HG03457 (cell line): ENCODE measurements around the gene AFAP1L2.

Source experiments
- ATAC-seq: cut with Tn5 transposase; IDR thresholded peaks from one replicate; pipeline ENCODE4 v1.9.1; 2021; ENCODE audit warnings: moderate number of reproducible peaks; ENCODE audit not compliant: unreplicated experiment

Gene AFAP1L2

DNA sequence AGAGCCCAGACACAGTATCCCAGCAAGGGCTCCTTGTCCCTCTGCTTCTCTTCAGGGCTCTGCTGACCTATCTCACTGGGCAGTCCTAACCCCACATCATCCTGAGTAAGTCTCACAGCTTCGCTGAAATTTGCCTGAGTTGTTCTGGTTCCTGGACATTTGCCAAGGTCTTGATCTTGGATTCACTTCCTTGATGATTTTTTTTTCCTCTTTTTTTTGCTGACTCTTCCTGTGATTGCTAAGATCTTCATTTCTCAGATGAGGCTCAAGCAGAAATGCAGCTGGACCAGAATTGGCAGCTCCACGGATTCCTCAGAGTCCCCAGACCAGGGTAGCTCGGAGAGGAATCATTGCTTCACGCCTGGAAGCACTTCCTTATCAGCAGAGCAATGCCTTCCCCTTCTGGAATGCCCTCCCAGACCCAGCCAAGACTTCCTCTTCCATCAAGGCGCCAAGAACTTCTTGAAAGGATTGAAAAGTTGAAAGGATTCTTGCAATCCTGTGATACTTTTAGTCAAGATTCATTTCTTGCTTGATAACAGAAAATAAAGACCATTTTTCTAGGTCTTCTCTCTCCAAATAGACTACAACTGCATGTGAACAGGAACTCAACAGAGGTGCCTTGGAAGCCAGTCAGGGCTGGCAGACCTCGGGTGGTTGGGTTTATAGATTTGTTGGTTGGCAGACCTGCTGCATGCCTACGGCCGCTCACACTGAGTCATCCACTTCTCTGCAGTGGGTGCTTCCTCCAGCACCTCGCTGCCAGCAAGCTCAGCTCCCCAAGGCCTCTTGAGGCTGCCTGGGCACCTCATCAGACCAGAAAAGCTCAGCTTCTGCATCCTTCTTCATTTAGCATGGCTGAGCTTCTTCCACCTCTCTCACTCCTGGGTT lies 8.8 kb upstream of the AFAP1L2 start:
- no peak for ATAC-seq

DNA sequence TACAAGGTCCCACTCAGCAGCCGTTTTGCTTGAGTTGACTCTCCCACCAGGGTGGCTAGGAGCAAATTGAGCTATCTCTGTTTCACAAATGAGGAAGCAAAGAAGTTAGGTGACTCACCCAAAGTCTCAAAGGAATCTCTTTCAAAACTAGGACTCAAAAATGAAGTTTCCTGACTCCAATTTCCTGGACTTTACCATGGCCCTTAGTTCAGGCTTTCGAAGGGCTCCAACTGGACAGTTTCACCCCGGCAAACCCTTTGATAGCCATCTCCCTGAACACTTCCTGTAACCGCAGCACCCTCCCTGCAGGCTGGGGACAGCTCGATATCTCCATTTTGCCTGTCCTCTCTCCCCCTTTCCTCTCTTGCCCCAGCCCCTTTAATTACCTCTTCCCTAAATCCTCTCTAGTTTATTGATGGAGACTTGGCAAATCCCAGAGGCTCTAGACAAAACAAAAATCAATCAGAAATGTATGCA lies 4.7 kb upstream of the AFAP1L2 start:
- no peak for ATAC-seq

DNA sequence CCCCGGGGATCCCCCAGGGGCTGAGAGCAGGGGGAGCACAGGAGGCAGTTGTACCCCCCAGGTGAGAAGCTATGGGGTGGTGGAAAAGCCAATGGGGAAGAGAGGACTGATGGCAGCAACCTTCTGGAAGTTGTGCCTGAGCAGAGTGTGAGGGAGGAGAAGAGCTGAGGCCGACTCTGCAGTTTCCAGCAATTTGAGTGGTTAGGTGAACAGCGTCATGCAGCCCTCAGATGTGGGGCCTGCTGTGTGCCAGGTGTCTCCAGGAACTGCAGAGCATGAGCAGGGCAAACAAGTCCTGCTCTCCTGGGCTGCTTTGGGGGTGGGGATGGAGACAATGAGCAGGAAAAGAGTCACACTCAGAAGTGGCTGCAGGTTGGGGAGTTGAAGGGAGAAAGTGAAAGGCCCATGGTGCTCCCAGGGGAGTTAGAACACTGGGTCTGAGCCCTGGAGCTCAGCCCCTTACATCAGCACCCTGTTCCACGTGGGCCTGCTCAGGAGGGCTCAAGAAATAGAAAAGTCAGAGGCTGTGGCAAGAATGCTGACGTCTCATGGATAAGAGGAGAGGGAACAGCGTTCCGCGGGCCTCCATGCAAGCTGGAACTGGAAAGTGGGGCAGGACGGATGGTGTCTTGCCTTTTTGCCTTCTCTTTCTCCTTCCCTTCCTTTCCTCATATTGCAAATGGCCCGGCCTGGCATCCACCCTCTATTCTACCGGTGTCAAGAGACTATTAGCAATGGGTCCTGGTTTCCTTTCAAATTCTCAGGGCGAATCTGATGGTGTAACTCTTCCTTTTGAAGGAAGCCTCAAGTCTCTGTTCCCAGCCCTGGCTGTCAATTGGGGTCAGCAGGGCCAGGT lies 4.0 kb upstream of the AFAP1L2 start:
- ATAC-seq, result no peak

DNA sequence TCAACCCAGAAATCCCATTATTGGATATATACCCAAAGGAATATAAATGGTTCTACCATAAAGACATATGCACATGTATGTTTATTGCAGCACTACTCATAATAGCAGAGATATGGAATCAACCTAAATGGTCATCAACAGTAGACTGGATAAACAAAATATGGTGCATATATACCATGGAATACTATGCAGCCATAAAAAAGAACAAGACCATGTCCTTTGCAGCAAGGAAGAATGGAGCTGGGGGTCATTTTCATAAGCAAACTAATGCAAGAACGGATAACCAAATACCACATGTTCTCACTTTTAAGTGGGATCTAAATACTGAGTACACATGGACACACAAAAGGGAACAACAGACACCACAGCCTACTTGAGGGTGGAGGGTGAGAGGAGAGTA lies 2.2 kb upstream of the AFAP1L2 start:
- ATAC-seq, result no peak

DNA sequence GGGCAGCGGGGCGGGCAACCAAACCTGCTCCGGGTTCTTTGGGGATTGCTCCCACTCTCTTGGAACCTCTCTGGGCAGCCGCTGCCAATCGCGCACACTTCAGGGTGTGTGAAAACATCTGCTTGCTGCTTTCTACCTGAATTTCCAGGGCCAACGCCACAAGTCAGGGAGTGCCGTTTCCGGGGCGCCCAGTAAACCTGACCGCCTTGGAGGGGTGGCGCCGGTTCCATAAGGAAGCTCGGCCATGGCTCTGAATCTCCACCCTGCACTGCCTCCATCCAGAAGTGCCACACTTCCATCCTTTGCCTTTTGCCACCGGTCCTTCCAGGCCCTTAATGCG lies 679 bp upstream of the AFAP1L2 start:
- ATAC-seq, result no peak

DNA sequence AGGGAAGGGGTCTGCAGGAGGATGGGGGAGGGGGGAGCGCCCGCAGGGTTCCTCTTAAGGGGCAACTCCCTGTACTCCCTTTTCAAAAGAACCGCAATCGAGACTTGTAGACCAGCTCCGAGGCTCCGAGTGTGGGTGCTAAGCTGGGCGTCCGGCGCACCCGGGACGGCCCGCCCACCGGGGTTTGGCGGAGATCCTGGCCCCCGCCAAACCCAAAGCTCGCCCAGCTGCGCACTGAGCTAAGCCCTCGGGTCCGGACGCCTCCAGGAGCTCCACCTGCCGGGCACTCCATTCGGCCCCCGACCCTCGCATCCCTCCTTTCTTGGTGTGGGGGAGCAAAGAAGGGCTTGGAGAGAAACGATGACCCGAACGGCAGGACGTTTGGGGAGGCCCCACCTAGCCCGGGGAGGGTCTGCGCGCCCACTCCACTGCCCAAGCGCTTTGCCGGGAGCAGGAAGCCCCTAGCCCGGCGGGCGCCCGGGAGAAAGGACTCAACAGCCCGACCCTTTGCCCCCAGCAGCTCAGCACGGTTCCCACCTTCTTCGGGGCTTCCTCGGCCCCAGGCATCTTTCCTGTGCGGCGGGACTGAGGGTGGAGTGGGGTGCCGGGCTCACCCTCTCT lies 651 bp downstream of the AFAP1L2 start:
- no peak for ATAC-seq

DNA sequence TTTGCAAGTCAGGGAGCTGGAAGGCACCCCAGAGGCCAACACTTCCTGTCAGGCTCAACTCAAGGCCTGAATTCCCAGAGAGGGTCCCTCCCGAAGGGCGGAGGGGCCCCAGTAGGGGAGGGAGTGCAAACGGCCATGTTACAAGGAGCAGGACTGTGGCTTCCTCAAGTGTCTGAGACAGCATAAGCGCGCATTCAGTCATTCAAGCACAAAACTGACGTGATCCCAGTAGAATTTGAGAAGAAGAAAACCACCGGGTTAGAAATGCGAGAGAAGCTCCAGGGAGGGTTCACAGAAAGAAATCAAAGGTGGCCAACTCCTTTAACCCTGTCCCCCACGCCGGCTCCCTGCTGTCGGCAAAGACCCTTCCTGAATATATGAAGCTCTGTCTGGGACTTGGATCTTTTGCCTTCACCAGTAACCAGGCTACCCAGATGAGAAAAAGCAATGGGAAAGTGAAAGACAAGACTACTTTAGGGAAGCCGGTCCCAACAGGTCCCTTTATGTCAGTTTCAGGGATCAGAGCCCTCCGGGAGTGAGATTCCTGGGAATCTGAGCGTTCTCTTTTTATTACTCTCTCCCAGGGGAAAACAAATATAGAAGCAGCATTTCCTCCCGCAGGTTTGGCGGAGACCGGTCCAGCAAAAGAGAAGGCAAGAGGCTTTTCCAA lies 1.3 kb downstream of the AFAP1L2 start:
- ATAC-seq, result no peak

GRCh38 chr10:114402233-114402632 lies 2.1 kb downstream of the AFAP1L2 start:
- ATAC-seq, result no peak

DNA sequence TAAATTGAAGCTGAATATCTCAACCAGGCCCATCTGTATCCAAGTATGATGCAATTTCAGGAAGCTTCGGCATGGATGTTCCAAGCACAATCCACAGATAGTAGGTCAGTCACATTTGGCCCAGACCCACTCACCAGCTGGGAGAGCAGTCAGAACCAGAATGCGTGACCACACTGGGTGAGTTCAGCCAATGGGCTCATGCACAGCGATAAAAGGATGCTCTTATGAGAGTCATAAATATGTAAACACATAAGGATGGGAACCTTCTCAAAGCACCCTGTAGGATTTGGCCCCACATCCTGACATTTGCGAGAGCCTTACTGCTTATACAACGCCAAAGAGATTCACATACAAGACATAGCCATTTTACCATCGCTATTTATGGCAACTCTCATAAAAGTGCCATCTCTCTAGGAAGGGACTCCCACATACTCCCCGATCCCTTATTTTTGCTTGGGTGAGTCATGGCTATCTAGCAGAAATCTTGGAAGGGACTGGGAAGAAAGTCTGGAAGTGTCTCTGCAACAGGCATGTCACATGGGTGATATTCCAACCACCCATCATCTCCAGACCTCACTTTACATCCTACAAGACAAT lies 3.0 kb downstream of the AFAP1L2 start:
- no peak for ATAC-seq

GRCh38 chr10:114400091-114400490 lies 4.2 kb downstream of the AFAP1L2 start:
- no peak for ATAC-seq

DNA sequence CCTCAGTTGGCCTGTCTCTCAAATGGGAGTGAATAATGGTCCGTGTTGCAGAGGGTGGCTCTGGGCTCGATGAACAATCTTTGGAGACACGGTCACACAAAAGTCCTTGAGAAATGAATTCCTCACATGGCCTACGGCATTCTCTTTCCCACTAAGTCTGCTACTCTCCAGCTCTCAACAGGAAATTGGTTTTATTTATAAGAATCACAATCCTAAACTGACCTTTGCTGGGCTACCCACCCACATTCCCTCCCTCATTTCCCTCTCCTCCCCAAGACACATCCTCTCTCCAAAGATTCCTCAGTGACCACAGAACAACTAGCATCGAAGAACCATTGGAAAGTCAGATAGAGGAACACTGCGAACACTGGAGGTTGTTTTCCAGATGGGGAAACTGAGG lies 4.7 kb downstream of the AFAP1L2 start:
- no peak for ATAC-seq

DNA sequence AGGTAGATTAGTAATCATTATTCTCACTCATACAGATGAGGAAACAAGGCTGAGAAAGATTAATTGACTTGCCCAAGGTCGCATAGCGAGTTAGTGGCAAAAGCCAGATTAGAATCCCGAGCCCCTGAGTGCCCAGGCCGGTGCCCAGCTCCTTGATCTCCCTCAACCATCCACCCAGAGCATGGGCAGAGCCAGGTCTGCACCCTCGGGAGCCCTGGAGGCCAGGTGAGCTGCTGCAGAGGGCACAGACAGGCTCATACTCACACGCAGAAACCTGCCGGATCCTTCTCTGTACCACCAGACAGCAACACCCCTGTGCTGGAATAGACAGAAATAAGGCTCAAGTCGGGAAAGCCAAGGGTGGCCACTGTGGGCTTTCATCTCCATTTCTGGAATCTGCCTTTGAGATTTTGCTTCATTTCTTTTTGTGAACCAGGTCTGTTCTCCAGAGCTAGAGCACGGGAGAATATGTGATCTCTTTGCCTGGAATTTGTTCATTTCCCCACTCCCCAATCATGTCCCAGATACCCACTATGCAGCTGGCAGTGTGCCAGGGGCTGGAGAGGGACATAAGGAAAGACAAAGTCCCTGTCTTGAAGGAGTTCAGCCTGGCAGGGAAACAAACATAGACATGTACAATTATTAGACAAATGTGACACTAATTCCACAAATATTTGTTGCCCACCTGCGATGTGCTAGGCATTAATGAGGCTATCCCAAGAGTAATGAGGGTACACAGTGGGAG lies 5.5 kb downstream of the AFAP1L2 start:
- no peak for ATAC-seq

- no peak for ATAC-seq
Measured at GRCh38 chr10:114397651-114398145, 6.6 kb downstream of the AFAP1L2 start.

DNA sequence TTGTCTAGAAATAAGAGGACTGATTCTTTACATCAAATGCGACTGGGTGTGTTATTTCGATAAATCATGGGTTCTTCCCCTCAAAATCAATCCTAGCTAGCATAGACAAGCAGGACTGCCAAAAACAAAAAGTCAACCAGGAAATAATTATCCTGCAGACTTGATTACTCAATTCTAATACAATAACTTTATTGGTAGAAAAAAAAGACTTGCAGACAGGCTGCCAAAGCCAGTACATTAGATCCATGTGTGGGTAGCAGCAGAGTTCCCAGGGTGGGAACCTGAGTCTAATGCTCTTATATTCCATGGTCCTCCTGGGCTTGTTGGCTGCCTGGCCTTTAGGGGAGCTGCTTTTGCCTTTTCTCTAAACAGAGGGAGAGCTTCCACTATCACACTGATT lies 7.8 kb downstream of the AFAP1L2 start:
- ATAC-seq, result no peak

DNA sequence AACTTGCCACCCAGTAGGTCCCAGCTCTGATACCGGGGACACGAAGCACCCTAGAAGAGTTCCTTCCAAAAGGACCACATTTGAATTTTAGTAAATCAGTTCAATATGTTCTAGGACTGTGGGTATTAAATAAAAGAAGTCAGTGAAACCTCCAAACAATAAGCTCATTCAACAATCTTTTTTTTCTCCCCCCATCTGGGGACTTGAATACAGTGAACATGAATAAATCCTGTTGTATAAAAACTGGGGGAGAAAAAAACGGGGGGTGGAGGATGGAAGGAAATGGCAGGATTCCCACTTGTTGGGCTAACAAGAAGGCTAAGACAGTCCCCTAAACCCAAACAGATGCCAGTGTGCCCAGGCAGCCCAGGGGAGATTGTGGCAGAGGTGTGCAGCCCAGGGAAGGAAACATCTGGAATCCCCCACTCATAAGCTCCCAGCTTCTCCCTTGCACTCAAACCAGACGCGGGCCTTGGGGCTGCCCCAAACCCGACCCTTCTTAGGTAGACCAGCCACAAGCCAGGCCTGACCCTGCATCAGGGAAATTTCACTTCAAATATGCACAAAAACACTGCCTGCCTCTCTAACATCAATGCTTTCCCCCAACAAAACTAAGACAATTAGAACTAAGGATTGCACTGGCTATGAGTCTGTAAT lies 8.8 kb downstream of the AFAP1L2 start:
- ATAC-seq, result no peak

DNA sequence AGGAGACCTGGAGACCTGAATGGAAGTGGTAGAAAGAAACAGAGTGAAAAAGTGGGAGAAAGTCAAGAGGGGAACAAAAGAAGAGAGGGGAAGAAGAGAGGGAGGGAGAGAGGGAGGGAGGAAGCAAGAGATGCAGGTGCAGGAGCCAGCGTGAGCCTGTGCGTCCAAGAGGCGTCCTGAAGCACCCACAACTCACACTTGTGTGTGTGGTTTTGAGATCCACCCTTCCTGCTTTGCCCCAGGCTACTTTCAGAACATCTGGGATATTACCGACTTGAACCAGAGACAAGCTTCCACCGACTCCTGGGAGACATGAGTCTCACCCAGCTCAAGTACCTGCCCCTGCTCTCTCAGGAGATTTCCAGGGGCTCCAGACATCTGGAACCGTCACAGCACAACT lies 9.8 kb downstream of the AFAP1L2 start:
- no peak for ATAC-seq

GRCh38 chr10:114393886-114394285 lies 10.4 kb downstream of the AFAP1L2 start:
- no peak for ATAC-seq

DNA sequence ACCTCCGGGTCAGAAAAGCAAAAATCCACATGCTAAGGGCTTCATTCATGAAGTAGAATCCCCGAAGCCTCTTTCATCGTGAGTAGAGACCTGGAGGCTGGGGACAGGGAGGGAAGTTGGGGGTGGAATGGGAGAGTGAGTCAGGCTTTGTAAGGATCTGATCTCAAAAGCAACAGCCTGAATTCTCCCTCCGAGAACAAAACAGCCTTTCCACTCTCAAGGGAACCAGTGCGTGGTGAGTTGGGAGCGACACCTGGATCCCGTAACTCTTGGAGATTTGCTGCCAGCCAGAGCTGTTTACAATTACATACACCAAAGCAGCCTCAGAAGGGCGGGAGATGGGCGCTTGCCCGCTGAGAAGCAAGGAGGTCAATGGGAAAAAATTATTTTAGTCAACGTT lies 10.8 kb downstream of the AFAP1L2 start:
- ATAC-seq, result no peak

DNA sequence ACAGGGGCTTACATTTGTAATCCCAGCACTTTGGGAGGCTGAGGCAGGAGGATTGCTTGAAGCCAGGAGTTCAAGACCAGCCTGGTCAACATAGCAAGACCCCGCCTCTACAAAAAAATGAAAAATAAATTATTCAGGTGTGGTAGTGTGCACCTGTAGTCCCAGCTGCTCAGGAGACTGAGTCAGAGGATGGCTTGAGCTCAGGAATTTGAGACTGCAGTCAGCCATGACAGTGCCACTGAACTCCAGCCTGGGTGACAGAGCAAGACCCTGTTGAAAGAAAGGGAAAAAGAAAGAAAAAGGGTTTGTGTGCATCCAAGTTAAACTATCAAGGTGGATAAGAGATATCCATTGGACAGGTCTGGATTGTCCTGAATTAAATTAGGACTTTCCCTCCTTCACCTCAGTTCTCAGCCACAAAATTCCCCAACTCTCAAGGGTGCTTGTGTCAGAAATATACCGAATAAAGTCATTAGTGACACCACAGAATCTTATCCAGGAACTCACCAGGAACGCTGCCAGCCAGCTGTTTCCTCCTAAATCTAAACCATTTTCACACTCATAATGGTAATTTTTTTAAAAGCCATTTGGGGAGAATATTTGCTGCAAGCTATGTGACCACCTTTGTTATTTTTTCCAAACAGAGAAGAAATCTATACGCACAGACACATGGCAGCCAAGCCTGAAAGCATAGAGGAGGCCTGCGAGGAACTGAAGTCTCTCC lies 12.0 kb downstream of the AFAP1L2 start:
- ATAC-seq, result no peak
